NCI-H2196 treated with DMSO at 0.1 percent for 48 hours (cell line): ENCODE measurements around the gene RNF121.

Source experiments
- DNase-seq: peaks from one replicate; lab custom pipeline; 2025; ENCODE audit not compliant: unreplicated experiment; lab: John Stamatoyannopoulos, UW

RNF121 gene

DNA sequence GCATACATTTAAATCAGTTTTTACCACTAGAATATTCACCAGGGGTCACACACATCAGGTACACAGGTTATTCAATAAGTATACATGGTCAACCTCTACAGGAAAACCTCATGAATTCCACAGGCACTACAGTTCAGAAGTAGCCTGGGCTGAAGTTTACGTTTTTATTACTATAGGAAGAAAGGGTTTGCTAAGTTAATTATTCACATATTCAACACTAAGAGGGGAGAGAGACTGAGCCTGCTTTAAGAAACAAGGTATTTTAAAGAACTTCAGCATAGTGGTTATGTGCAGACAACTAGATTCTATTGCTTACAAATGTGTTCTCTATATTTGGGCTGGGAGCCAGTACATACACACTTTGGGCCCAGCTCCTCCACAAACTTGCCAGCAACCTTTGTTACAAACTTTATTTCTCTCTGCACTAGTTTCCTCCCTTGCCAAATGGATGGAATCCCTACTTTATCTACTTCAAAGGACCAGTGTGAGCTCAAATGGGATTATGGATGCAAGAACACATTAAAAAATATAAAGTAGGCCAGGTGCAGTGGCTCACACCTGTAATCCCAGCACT lies 101.7 kb downstream of the RNF121 start:
- DNase-seq = no peak

DNA sequence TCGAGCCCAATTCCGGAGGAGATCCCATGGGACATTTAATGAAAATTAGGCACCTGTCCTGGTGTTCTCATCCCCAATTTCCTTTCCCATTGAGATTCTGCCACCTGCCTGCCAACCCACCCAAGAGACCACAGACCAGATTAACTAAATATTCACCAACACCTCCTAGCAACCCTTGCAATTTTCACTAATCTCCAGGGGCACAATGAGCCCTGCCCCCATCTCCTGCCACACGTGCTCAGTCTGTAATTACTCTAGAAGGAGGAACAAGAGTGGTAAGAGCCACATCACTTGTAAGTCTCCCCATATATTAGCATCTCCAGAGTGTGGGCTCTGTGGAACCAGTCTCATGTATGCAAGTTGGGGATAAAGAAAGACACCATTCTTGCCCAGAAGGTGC lies 107.8 kb downstream of the RNF121 start:
- DNase-seq = no peak

DNA sequence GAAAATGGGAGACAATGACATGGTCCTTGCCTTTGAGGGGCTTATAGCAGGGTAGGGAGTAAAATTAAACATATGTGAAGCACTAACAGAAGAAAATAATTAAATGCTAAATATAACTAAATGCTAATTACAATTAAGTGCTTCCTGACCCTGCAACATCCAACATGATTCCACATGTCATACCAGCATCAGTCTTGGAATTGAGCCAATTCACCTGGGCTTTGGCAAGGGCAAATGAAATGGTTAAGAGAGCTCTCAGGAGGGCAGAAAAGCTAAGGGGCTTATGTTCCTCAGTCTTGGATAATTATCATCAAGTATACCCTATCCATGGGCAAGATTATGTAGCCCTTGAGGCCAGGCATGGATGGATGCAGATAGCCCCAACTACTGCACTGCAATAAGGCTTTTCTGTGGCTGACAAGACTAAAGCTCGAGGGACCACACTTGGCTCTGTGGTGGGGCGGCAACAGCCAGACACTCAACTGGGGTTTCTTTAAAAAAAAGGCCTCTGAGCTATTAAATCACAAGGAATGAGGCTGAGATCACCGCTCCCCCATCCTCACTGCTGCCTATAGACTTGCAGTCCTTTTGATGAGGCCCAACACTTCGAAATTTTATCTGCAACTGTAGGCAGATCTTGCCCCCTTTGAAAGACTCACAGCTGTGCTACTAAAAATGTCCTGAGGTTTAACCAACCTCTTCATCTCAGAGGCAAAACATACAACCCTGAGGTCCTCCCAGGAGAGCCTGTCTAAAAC lies 108.9 kb downstream of the RNF121 start:
- DNase-seq = no peak

GRCh38 chr11:72038491-72038890 lies 109.6 kb downstream of the RNF121 start:
- DNase-seq = peak; percentile 18

GRCh38 chr11:72039031-72039855 lies 110.4 kb downstream of the RNF121 start:
- no peak for DNase-seq

GRCh38 chr11:72039856-72040401 lies 111.1 kb downstream of the RNF121 start:
- DNase-seq = no peak

DNA sequence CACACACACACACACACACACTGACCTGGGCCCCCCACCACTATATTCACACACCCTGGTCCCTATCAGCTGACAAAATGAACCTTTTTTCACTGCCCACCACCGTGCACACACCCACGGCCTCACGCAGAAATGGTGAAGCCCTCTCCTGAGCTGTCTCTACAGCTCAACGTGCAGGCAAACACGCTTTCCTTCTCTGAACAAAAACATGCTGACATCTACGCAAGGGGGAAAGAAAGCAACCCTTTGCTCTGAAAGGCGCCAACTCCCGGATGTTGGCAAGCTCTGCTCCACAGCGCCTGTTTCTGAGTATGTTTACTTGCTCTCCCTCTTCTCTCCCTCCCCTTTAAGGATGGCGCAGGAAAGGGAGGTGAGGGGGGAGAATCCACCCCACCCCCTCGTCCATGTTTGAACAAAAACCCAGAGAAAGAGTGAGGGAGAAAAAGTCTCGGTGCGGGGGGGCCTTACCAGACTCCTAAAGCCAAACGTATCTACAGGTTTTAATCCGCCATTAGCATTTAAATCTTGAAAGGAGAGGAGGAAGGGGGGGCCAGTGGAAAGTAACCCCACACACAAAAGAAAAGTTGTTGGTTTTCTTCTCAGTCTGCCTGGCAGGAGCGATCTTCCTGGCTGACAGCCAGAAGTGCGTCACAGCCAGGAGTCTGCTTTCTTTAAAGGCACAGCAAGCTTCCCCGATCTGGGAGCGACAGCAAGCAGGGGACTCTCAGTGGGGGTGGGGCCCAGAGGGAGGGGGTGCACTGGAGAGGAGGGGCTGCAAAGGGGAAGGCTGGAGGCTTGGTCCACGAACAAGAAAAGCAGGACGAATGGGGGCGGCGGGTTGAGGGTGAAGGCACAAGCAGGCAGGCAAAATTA lies 111.9 kb downstream of the RNF121 start:
- DNase-seq = peak; percentile 91

DNA sequence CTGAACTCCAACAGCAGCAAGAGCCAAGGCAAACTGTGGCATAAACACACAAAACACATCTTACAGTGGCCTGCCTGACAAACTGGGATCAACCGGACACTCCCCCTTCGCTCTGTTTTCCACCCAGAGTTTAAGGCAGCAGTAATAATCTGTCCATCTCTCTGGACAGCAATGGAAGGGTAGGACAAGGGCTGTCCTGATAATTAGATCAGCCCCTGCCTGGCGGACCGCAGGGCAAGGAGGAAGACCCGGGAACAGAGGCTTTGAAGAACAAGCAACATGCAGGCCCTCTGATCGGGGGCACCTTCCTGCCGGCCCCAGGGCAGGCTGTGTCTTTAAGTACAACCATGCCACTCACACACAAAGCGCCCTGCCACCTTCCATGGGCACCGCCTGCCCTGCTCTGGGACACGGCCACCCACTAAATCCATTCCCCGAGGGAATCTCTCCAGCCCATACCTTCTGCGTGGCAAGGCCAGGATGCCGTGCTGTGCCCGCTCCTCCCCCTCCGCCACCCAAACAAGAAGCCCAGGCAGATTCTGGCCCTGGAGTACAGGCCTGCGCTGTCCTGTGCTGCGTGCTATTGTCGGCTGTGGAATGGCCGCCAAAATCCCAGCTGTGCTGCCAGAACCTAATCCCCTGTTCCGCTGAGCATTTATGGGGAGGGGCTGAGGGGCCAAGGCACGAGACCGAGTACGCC lies 112.7 kb downstream of the RNF121 start:
- peak; percentile 71 for DNase-seq

DNA sequence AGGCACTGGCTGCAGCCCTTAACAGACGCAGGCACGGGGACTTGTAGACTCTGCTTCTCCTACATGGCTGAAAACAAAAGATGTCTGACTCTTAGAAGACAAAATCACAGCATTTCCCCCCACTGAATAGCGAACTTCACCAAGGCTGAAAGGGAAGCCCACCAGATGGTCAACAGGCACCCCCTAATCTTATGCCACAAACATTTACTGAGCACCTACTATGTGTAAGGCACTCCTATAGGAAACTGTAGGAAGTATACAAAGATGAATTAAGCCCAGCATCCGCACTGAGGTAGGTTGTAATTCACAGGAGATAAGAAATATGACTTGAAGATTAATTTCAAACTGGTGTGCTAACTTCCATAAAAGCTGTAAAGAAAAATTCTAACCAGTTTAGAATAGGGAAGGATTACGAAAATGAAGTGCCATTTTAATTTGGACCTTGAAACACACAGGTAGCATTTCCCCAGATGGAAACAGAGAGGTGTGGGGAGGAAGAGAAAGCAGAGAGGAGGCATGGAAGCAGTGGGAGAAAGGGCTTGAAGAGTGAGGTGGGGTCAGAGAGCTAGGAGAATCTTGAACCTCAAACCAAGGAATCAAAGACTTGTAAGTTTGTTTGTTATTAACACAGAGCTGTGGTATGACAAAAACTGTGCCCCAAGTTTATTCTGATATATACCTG lies 113.4 kb downstream of the RNF121 start:
- peak; percentile 56 for DNase-seq

- no peak for DNase-seq
These were observed 117.0 kb downstream of the RNF121 start for GRCh38 chr11:72045849-72046248.
